ENCODE measurements around the gene MAT1A.
"Not testable (repeated sequence)": the region's sequence is repeated elsewhere in the genome, so short reads cannot be mapped to it uniquely, and the experiment has no call there.

MAT1A gene

GRCh38 chr10:80264081-80265056 is 25.1 kb downstream of the MAT1A start:
- DNase-seq: no peak

DNA sequence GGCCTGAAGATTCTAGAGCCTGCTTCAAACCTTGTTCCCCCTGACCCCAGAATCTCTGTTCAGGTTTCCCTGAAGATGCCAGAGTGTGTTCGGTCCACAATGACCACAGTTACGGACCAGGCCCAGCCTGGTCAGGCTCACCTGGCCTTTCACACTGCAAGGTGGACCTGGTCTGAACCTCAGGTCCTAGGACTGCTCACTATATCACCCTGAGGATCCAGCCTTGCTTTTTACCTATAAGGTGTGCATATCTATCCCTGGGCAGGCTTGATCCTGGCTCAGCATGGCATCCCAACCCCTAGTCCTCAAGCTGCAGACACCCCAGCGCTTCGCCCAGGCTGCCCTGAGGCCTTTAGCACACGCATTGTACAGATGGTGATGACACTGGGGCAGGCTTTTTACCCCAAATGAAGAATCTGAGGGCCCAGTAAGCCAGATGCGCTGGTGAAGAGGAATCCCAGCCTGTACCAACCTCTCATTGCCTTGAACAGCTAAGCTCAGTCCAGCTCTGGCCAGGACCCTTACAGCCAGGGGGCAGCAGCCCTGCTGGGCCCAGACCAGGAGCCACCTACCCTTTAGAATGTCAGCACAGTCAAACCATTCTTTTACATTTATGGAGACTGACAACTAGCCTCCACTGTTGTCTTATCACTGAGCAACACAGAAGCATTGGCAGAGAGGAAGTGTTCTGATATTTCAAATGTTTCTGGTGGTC is 28.0 kb downstream of the MAT1A start:
- DNase-seq: no peak

DNA sequence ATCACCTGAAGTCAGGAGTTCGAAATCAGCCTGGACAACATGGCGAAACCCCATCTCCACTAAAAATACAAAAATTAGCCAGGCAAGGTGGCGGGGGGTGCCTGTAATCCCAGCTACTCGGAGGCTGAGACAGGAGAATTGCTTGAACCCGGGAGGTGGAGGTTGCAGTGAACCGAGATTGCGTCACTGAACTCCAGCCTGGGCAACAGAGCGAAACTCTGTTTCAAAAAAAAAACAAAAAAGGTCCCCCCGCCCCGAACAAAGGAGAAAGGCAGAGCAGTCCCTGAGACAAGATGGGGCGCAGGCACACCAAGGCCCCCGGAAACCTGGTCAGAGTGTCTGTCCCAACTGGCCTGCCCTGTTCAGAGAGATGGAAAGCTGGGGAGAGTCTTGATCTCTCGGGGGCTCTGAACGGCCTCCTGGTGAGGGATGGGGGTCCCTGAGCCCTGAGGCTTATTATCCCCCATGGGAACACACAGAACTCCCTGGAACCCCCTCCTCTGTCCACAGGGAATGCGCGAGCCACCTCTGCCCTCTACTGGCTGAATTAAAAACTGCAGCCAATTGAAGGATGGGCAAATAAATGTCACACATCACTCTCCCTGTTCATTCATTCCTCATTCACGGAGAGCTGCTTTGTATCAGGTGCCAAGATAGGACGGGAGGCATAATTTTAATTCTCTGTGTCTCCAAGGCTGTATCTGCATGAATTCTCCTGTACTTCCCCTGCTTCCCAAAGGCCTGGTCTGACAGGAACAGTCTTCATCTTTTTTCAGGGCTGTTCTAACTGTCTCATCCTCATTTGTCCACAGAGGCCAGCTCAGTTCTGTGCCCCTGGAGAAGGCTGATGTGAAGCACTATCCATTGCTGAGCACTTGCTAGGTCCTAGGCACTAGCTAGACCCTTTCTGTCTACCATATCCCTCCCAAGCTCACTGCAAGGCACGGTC is 28.9 kb downstream of the MAT1A start:
- peak; percentile 9 to 80 for DNase-seq

DNA sequence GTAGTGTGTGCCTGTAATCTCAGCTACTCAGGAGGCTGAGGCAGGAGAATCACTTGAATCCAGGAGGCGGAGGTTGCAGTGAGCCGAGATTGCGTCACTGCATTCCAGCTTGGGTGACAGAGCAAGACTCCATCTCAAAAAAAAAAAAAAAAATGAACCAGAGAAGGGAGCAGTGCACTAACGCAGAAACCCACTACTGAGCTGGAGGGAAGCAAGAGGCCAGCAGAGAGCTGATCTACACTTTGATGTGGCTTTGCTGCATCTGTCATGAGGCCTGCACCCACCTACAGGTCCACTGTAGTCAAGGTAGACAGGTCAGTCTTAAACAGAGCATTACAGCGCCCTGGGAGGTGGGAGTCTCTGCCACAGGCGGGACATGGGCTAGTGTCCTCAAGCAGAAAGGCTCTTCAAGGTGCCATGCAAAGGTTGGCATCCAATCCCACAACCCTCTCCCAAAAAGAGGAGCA is 30.0 kb downstream of the MAT1A start:
- DNase-seq: no peak

DNA sequence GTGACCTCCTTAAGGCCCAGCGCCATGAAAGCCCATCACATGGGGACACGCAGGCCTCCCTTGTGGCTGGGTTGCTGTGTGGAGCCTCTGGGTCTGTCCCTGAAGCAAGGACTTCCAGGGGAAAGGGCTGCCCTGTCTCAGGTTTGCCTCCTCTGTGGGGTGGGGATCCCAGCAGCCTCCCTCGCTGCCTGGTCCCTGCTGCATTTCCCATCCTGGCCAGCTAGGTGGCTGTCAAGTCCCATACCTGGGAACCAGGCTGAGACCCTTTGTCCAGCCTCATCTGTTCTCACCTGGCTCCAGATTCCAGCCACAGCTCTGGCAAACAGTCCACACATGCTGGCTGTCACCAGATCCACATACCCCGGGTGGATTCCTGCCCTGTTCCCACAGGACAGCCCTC is 32.7 kb downstream of the MAT1A start:
- not testable (repeated sequence) for DNase-seq

DNA sequence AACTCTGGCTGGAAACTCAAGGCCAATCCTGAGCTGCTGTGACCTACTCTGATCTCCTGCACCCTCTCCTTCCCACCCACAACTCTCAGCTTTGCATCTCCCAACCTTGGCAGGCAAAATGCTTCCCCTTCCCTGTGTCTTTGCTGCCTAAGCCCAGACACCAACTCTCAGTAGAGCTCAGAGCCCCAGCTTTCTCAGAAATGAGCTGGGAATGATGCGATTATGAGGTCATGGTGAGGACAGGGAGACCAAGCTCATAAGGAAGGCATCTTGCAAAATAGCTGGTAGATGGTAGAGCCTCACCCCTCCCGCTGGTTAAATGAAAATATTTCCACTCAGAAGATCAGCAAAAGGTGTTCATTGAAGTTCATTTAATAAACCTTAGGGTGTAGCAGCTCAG is 34.7 kb downstream of the MAT1A start:
- not testable (repeated sequence) for DNase-seq

DNA sequence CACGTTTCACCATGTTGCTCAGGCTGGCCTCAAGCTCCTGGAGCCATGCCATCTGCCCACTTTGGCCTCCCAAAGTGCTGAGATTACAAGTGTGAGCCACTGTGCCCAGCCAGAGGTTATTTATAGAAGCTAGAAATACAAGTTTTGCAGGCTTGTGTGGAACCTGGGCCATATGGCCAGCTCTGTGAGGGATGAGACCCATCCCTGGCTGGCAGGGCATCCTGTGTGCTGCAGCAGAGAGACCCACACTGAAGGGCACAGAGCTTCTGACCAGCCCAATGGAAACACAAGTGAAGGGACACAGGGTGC is 35.5 kb downstream of the MAT1A start:
- DNase-seq: not testable (repeated sequence)

DNA sequence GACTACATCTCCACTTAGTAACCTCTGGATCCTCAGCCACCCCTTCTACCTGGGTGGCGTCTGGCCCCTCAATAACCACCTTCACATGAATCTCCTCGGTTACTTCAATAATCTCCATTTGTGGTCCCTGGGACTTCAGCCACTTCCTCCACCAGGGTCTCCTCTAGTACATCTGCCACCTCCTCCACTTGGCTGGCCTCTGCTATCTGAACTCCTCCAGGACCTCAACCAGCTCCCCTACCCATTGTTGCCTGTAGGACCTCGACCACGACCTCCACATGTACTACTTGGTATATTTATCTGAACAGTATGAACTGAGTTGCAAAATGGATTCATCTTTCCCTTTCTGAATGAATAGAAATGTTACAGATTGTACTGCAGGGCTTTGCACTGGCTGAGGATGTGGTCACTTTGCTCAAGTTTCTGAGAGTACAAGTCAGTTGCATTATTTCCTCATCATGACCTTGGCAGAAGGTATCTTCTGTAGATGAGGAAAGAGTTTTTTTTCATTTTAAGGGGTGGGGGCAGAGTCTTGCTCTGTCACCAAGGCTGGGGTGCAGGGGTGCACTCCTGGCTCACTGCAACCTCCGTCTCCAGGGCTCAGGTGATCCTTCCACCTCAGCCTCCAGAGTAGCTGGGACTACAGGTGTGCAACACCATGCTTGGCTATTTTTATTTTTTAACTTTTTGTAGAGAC is 36.0 kb downstream of the MAT1A start:
- DNase-seq: no peak

- no peak for DNase-seq
These were observed 37.1 kb downstream of the MAT1A start for GRCh38 chr10:80252296-80252887.

DNA sequence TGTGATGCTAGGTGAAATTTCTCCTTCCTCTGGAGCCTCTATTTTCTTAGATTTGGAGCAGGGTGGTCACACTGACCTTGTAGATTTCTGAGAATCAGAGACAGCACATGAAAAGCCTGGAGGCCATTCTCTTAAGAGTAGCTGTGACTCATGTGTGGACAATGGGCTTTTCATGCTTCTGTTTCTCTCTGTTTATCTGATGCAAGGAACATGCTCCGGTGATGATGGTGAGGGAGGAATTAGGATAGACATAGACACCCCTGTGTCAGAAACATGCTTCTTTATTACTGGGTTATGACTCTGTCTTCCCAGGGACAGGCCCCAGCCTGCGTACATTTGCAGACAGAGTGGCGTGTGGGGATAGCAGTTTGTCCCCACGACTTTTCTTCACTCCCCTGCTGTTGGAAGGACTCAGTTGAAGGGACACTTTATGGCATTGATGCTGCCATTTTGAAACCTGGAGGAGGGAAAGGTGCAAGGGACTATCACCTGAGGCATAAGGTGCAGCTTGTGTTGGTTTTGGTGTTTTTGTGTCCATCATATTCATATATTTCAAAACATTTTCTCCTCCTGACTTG is 37.7 kb downstream of the MAT1A start:
- DNase-seq: not testable (repeated sequence)

DNA sequence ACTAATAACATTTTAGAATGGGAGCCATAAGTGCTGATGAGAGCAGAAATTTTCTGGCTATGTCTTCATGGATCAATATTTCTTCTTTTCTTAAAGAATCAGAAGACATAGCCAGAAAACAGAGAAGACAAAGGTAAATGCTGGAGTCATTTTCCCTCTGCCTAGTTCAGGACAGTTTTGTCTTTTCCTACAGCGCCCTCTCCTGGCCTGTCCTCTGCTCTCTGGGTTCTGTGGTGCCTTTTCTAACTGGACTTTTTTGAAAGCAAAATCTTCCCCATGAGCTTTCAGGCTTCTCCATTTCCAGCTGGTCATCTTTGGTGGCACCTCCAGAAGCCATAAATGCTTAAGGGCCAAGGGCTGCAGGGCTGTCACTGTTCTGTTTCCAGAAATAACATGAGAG is 39.1 kb downstream of the MAT1A start:
- not testable (repeated sequence) for DNase-seq

DNA sequence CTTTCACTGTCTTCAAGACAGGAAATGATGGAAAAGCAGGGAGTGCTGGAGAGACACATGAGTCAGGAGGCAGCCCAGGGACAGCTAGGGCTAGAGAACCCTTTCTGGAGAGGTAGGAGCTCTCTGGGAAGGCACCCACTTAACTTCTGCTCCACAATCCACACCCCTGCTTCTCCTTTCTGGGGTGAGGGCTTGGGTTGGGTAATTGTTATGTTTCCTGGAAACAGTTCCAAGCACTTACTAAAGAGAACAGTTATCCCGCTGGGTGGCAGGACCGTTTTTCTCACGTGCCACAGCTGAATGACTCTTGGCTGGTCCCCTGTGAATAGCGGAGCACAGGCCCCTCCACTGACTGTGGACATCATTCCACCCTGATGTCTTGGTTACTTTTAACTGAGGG is 39.6 kb downstream of the MAT1A start:
- peak; percentile 53 to 67 for DNase-seq

DNA sequence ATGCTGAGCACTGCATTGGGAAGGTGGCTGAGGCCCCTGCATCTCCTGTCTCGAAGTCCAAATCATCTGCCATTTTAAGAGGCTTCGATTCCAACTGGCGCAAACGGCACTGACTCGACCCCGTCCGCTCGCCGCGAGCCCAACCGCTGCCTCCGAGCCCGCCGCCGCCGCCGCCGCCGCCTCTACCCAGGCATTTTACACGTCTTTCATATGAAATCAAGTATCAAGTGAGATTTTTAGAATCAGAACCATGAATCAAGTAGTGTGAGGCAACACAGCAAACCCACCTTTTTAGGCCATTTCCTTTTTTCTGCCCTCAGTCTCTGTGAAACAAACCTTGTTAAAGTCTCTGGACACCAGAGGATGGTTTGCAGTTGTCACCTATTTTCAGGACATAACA is 41.8 kb downstream of the MAT1A start:
- DNase-seq: not testable (repeated sequence)

- not testable (repeated sequence) for DNase-seq
These were observed 45.1 kb downstream of the MAT1A start for GRCh38 chr10:80244371-80244770.

DNA sequence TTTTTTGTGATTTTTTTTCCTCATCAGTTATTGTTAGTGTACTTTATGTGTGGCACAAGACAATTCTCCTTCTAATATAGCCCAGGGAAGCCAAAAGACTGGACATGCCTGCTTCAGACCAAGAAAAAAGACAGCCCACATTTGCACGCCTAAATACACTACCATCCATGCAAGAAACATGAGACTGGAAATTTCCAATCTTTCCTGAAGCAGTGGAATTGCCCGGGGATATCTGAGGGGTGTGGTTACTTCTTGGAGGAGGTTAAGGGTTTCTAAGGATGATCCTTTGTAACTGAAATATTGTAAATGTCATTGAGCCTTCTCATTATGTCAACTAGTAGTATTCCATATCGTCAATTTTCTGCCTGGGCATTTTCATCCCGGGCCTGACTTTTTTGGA is 47.1 kb downstream of the MAT1A start:
- not testable (repeated sequence) for DNase-seq

DNA sequence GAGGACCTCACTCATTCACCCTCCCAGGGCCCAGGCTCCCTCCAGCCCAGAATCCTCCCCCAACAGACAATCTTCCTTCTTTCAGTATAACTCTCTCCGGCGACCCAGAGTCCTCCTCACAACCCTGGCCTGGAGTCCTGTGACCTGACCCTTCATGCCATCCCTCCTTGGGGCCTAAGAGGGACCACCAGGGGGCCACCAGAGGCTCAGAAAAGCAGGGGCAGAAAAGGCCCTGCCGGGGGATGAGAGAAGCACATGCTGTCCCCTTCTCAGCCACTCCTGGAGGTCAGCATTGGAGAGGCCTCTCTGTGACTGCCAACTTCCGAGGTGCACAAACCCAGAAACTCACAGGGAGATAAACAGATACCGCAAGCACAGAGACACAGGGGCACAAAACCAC is 53.0 kb downstream of the MAT1A start:
- DNase-seq: not testable (repeated sequence)

- not testable (repeated sequence) for DNase-seq
These were observed 54.9 kb downstream of the MAT1A start for GRCh38 chr10:80234331-80235235.

GRCh38 chr10:80233871-80234270 is 55.6 kb downstream of the MAT1A start:
- not testable (repeated sequence) for DNase-seq

DNA sequence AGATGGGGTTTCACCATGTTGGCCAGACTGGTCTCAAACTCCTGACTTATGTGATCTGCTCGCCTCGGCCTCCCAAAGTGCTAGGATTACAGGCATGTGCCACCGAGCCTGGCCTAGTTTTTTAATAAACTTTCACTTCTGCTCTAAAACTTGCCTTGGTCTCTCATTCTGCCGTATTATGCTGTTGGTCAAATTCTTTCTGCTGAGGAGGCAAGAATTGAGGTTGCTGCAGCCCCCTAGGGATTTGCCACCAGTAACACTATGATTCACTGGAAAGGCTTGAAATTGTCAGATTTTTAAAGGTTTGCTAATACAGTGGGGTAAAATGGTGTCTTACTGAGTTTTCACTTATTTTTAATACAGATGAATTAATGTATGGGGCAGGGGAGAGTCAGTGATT is 62.7 kb downstream of the MAT1A start:
- not testable (repeated sequence) for DNase-seq

- not testable (repeated sequence) for DNase-seq
These were observed 66.4 kb downstream of the MAT1A start for GRCh38 chr10:80223031-80223419.
